Mesendoderm (in vitro differentiated cells): ENCODE results near the gene SIGLEC11.

Experiments used
- DNase-seq: peaks from one replicate; pipeline ENCODE4 v3.0.0; 2013
- H2AK5ac ChIP-seq: 2 replicates; pipeline ENCODE4 v1.6.1; 2013; ENCODE audit warnings: low read length, inconsistent platforms
- H2BK120ac ChIP-seq: 2 replicates; pipeline ENCODE4 v1.6.1; 2013; ENCODE audit warnings: low read depth, mild to moderate bottlenecking, low read length, moderate library complexity, mixed read lengths
- H2BK15ac ChIP-seq: replicated peaks from 2 replicates; pipeline ENCODE4 v1.6.1; 2013; ENCODE audit warnings: low read depth, mild to moderate bottlenecking, moderate library complexity
- H2BK5ac ChIP-seq: 2 replicates; pipeline ENCODE4 v1.6.1; 2013; ENCODE audit warnings: low read length, inconsistent platforms
- H3K18ac ChIP-seq: 2 replicates; pipeline ENCODE4 v1.6.1; 2013; ENCODE audit warnings: mild to moderate bottlenecking, low read length, mixed read lengths
- H3K23ac ChIP-seq: one replicate; pipeline ENCODE4 v1.6.1; 2013; ENCODE audit warnings: low read length
- H3K27ac ChIP-seq: 2 replicates; pipeline ENCODE4 v1.5.1; 2013; ENCODE audit warnings: low read depth, mild to moderate bottlenecking, inconsistent platforms, low read length, moderate library complexity
- H3K27me3 ChIP-seq: 2 replicates; pipeline ENCODE4 v1.6.1; 2013; ENCODE audit warnings: low read length, control low read depth, mild to moderate bottlenecking, inconsistent platforms; ENCODE audit not compliant: insufficient read depth, poor library complexity
- H3K36me3 ChIP-seq: 2 replicates; pipeline ENCODE4 v1.6.1; 2013; ENCODE audit warnings: low read length, inconsistent platforms; ENCODE audit not compliant: control insufficient read depth, insufficient read depth
- H3K4ac ChIP-seq: one replicate; pipeline ENCODE4 v1.6.1; 2013; ENCODE audit warnings: low read depth, mild to moderate bottlenecking, low read length, moderate library complexity
- H3K4me1 ChIP-seq: 2 replicates; pipeline ENCODE4 v1.6.1; 2013; ENCODE audit warnings: low read depth, low read length, inconsistent platforms; ENCODE audit not compliant: control insufficient read depth
- H3K4me2 ChIP-seq: 2 replicates; pipeline ENCODE4 v1.6.1; 2013; ENCODE audit warnings: low read length
- H3K4me3 ChIP-seq: 2 replicates; pipeline ENCODE4 v1.5.1; 2013; ENCODE audit warnings: mild to moderate bottlenecking, low read length
- H3K56ac ChIP-seq: one replicate; pipeline ENCODE4 v1.6.1; 2013; ENCODE audit warnings: low read length
- H3K79me1 ChIP-seq: 2 replicates; pipeline ENCODE4 v1.6.1; 2013; ENCODE audit warnings: low read length, inconsistent platforms
- H3K79me2 ChIP-seq: 2 replicates; pipeline ENCODE4 v1.6.1; 2013; ENCODE audit warnings: mild to moderate bottlenecking, low read length; ENCODE audit not compliant: control insufficient read depth, insufficient read depth
- H3K9ac ChIP-seq: 2 replicates; pipeline ENCODE4 v1.6.1; 2013; ENCODE audit warnings: low read length, inconsistent platforms
- H4K5ac ChIP-seq: one replicate; pipeline ENCODE4 v1.6.1; 2013; ENCODE audit warnings: low read length
- H4K8ac ChIP-seq: one replicate; pipeline ENCODE4 v1.6.1; 2013; ENCODE audit warnings: low read depth, mild to moderate bottlenecking, control low read depth, low read length, moderate library complexity
- WGBS: extraction: QIAGEN DNeasy Blood & Tissue Kit; methylation state at CpG from one replicate; pipeline ENCODE4 v1.1.7; 2013; ENCODE audit warnings: low lambda C conversion rate, missing lambda C conversion rate; ENCODE audit not compliant: insufficient coverage; ENCODE audit errors: extremely low coverage; 5-methylcytosine and 5-hydroxymethylcytosine counted together

The SIGLEC11 gene

DNA sequence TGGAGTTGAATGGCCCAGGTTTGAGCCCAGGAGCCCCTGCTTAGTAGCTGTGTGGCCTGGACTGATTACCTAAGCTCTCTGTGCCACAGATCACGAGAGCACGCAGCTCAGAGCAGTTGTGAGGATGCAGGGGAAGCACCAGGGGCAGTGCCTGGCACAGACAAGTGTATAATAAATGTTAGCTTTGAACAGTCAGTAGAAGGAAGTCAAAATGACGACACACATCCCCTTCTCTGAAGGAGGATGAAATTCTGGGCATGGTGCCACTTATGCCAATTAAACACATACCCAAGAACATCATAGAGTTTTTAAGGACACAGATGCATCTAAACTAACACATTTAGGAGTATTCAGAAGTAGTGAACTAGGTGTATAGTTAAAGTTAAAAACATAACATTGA lies 24.9 kb upstream of the SIGLEC11 start:
- H3K18ac ChIP-seq, result no peak overlapping the region
- no peaks in the 10 kb centered on the region for H3K36me3 ChIP-seq
- no peak overlapping the region for H2BK15ac ChIP-seq
- no peak overlapping the region for H3K4me2 ChIP-seq
- no peak for DNase-seq
- no peak overlapping the region for H3K27ac ChIP-seq
- no peak overlapping the region for H2AK5ac ChIP-seq
- no CpG with 5 or more reads among the region's 3 CpGs for WGBS
- H3K56ac ChIP-seq, result no peak overlapping the region
- H3K4me3 ChIP-seq, result no peak overlapping the region
- no peaks in the 10 kb centered on the region for H3K27me3 ChIP-seq
- H3K79me1 ChIP-seq, result no peaks in the 10 kb centered on the region
- H3K23ac ChIP-seq, result no peak overlapping the region
- no peaks in the 10 kb centered on the region for H3K4me1 ChIP-seq
- no peak overlapping the region for H4K8ac ChIP-seq
- H3K79me2 ChIP-seq, result no peaks in the 10 kb centered on the region
- H2BK5ac ChIP-seq, result no peak overlapping the region
- no peak overlapping the region for H4K5ac ChIP-seq
- H2BK120ac ChIP-seq, result no peak overlapping the region
- H3K9ac ChIP-seq, result no peak overlapping the region
- no peak overlapping the region for H3K4ac ChIP-seq

DNA sequence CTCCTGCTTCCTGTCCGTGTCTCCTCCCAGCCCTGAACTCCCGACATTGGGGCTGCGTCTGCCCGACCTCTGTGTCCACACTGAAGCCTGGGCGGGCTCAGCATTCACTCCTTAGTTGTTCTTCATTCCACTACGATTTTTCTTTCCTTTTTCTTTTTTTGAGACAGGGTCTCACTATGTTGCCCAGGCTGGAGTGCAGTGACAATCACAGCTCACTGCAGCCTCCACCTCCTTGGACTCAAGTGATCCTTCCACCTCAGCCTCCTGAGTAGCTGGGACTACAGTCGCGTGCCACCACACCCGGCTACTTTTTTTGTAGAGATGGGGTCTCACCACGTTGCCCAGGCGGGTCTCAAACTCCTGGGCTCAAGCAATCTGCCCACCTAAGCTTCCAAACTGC lies 23.5 kb upstream of the SIGLEC11 start:
- Histone ChIP-seq H2BK15ac (no peak overlapping the region), H3K4me1 (no peaks in the 10 kb centered on the region), H2BK5ac (no peak overlapping the region), H3K23ac (no peak overlapping the region), H3K4me3 (no peak overlapping the region), H3K79me1 (no peaks in the 10 kb centered on the region), H3K18ac (no peak overlapping the region), H2BK120ac (no peak overlapping the region), H3K27ac (no peak overlapping the region), H3K4me2 (no peak overlapping the region), H4K5ac (no peak overlapping the region), H4K8ac (no peak overlapping the region), H3K9ac (no peak overlapping the region), H3K79me2 (no peaks in the 10 kb centered on the region), H2AK5ac (no peak overlapping the region), H3K56ac (no peak overlapping the region), H3K4ac (no peak overlapping the region), H3K36me3 (no peaks in the 10 kb centered on the region), H3K27me3 (no peaks in the 10 kb centered on the region)
- WGBS, result no CpG with 5 or more reads among the region's 11 CpGs
- DNase-seq, result no peak

DNA sequence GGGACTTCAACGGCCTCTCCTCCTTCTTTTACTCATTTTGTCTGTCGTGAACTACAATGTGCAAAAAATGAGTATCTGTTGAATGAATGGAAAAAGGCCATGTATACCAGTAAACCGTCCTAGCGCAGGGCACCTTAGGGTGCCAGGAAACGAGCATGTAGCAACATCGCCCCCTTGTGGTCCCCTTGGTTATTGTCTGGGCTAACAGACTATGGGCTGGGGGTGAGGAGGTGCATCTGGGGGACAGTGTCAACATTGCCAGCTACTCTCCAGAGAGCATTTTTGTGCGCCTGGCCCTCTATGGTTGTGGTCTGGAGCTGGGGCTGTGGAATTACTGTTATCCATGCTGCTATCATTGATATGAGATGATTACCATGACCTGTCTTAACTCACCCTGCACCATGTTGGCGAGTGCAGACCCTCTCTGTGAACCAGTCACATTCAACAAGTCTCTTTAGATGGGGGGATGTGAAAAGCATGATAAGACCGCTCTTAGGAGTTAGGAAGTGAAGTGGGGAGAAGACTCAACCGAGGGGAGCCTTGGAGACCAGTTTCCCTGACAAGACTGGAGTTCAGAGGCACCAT lies 22.8 kb upstream of the SIGLEC11 start:
- Histone ChIP-seq H3K4me2 (no peak overlapping the region), H2BK15ac (no peak overlapping the region), H4K5ac (no peak overlapping the region), H3K4me1 (no peaks in the 10 kb centered on the region), H3K4ac (no peak overlapping the region), H3K23ac (no peak overlapping the region), H2BK120ac (no peak overlapping the region), H3K56ac (no peak overlapping the region), H3K9ac (no peak overlapping the region), H3K27ac (no peak overlapping the region), H3K79me1 (no peaks in the 10 kb centered on the region), H3K18ac (no peak overlapping the region), H3K79me2 (no peaks in the 10 kb centered on the region), H2BK5ac (no peak overlapping the region), H3K27me3 (no peaks in the 10 kb centered on the region), H4K8ac (no peak overlapping the region), H2AK5ac (no peak overlapping the region), H3K4me3 (no peak overlapping the region), H3K36me3 (no peaks in the 10 kb centered on the region)
- DNase-seq, result peak; percentile 37
- no CpG with 5 or more reads among the region's 10 CpGs for WGBS

DNA sequence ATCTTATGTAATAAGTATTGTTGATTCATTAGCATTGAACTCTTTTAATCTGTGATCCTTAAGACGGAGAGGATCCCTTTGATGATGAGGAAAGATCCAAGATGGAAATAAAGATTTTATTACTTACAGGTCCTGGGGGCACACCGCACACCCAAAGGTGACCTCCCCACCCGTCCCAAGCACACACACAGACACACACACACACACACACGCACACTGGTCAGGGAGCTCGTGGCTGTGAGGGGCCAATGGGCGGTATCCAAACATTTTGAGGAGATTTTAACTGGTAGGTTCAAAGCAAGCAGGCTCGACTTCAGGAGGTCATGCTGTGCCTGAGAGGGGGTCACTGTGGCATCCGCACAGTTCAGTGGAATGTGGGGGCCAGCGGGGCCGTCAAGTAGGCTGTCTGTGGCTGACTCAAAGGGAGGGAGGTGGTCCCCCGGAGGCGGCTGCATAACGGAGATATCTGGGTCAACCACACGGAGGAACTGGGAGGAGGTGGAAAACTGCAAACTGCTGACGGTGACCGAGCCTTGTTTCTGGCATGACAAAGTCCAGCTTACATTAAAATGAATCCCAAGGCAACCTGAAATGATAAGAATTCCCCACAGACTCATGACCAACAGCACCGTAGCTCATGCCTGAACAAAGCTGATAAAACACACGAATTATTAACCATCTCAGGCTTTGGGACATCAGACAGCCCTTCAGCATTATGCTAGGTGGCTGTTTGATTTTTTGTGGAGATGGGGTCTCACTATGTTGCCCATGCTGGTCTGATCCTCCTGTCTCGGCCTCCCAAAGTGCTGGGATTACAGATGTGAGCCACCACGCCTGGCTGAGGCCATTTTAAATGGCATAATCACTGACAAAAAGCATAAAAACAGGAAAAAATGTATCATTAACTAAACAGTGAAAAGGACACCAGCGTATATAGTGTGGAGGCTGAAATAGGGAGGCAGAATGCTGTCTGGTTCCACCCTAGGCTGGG lies 20.9 kb upstream of the SIGLEC11 start:
- WGBS, result no CpG with 5 or more reads among the region's 21 CpGs
- no peak overlapping the region for H3K23ac ChIP-seq
- no peaks in the 10 kb centered on the region for H3K79me2 ChIP-seq
- H4K5ac ChIP-seq, result no peak overlapping the region
- H2BK120ac ChIP-seq, result no peak overlapping the region
- H3K9ac ChIP-seq, result no peak overlapping the region
- no peaks in the 10 kb centered on the region for H3K36me3 ChIP-seq
- no peak for DNase-seq
- no peak overlapping the region for H2BK15ac ChIP-seq
- H4K8ac ChIP-seq, result no peak overlapping the region
- no peak overlapping the region for H3K56ac ChIP-seq
- H3K79me1 ChIP-seq, result no peaks in the 10 kb centered on the region
- no peak overlapping the region for H3K4ac ChIP-seq
- H3K27me3 ChIP-seq, result no peaks in the 10 kb centered on the region
- no peak overlapping the region for H3K4me2 ChIP-seq
- H3K4me3 ChIP-seq, result no peak overlapping the region
- H2AK5ac ChIP-seq, result no peak overlapping the region
- no peak overlapping the region for H3K18ac ChIP-seq
- H3K4me1 ChIP-seq, result no peaks in the 10 kb centered on the region
- no peak overlapping the region for H2BK5ac ChIP-seq
- H3K27ac ChIP-seq, result no peak overlapping the region

DNA sequence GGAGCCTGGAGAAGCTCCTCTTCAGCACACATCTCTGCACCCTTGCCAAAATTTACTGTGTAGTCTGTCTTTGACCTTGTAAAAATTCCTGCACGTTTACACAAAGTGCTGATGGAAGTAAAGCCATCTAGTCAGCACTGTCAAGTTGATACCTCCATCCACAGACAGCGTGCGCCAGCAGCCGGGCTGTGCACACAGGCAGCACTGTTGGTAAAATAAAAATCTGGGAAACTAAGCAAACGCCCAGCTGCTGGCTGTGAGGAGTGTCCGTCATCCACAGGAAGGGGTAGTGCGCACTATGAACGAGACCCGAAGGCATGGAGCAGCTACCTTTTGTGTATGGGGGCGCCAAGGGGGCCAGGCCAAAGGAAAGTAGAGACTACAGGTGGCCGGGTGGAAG lies 17.4 kb upstream of the SIGLEC11 start:
- no peaks in the 10 kb centered on the region for H3K79me1 ChIP-seq
- H3K27ac ChIP-seq, result no peak overlapping the region
- no peak overlapping the region for H2BK5ac ChIP-seq
- H3K4me1 ChIP-seq, result no peaks in the 10 kb centered on the region
- no peak overlapping the region for H3K18ac ChIP-seq
- H4K8ac ChIP-seq, result no peak overlapping the region
- H3K9ac ChIP-seq, result no peak overlapping the region
- WGBS, result no CpG with 5 or more reads among the region's 11 CpGs
- no peaks in the 10 kb centered on the region for H3K79me2 ChIP-seq
- no peak for DNase-seq
- no peak overlapping the region for H3K56ac ChIP-seq
- H3K4me2 ChIP-seq, result no peak overlapping the region
- no peaks in the 10 kb centered on the region for H3K36me3 ChIP-seq
- H3K23ac ChIP-seq, result no peak overlapping the region
- no peak overlapping the region for H2AK5ac ChIP-seq
- no peak overlapping the region for H2BK120ac ChIP-seq
- H3K4me3 ChIP-seq, result no peak overlapping the region
- H4K5ac ChIP-seq, result no peak overlapping the region
- H2BK15ac ChIP-seq, result no peak overlapping the region
- H3K27me3 ChIP-seq, result no peaks in the 10 kb centered on the region
- H3K4ac ChIP-seq, result no peak overlapping the region
